Measurements from ENCODE around the gene LY6G6F. TPM values are rescaled to one million over a fixed set of nuclear protein-coding genes. Genes with fewer than 3 reads are reported as not detected.

The LY6G6F gene
- total and polyA plus RNA-seq, 10 of the 15 experiments (the other 5 are each of a cell fraction or from before 2014, with no cell fraction given): not detected

DNA sequence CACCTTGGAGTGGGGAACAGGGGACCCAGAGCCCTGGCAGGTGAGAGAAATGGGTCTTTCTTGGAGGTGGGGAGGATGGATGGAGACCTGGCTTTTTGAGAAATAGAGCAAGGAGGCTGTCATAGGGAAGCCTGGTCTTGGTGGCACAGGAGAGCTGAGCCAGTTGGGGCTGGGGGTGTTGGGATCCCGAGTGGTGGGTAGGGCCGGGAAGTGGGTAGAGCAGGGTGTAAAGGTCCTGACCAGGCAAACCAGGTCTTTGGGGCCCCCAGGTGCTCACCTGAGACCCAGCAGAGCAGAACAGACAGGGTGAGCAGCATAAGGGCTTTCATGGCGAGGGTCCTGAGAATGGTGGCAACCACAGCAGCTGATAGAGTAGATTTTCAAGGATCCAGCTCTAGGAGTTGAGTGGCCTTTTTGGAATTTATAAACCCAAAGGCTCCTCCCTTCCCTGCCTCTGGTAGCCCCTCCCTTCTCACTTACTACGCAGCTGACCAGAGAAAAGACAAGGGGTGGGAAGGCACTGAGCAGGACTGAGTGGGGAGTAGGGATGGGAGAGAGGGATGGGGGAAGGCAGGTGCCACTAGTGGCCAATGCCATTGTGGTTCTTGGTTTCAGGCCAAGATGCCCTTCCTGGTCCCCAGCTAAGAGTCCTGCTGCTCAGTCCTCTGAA, 14.8 kb downstream of the LY6G6F start, which contains the start of gene LY6G6C:
TSS of gene LY6G6C (minus strand) at position 396 of the 670 bp plus-strand sequence. CDS start at position 329, 67 bp downstream.
- TF ChIP-seq MEF2A (IDR thresholded peaks at IDR 0.05; ENCODE audit: insufficient read depth, low read depth, low read length): no peak
- TF ChIP-seq NR2C1 (IDR thresholded peaks at IDR 0.05): no peak
- TF ChIP-seq YY1 (IDR thresholded peaks at IDR 0.05; ENCODE audit: low read depth, low read length): no peak
- no peak for TF ChIP-seq ZBED1 (IDR thresholded peaks at IDR 0.05; ENCODE audit: borderline replicate concordance)
- TF ChIP-seq HDGF (IDR thresholded peaks at IDR 0.05): no peak
- no peak for TF ChIP-seq CREM (IDR thresholded peaks at IDR 0.05; ENCODE audit: low read depth)
- TF ChIP-seq, protein P1, sequence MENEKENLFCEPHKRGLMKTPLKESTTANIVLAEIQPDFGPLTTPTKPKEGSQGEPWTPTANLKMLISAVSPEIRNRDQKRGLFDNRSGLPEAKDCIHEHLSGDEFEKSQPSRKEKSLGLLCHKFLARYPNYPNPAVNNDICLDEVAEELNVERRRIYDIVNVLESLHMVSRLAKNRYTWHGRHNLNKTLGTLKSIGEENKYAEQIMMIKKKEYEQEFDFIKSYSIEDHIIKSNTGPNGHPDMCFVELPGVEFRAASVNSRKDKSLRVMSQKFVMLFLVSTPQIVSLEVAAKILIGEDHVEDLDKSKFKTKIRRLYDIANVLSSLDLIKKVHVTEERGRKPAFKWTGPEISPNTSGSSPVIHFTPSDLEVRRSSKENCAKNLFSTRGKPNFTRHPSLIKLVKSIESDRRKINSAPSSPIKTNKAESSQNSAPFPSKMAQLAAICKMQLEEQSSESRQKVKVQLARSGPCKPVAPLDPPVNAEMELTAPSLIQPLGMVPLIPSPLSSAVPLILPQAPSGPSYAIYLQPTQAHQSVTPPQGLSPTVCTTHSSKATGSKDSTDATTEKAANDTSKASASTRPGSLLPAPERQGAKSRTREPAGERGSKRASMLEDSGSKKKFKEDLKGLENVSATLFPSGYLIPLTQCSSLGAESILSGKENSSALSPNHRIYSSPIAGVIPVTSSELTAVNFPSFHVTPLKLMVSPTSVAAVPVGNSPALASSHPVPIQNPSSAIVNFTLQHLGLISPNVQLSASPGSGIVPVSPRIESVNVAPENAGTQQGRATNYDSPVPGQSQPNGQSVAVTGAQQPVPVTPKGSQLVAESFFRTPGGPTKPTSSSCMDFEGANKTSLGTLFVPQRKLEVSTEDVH (IDR thresholded peaks at IDR 0.05; ENCODE audit: low read depth, partially characterized antibody): no peak
- TF ChIP-seq EZH2 (IDR thresholded peaks at IDR 0.05; ENCODE audit: borderline replicate concordance, control insufficient read depth, low read depth, low read length): no peak
- TF ChIP-seq NFYB (IDR thresholded peaks at IDR 0.05; ENCODE audit: insufficient read depth, low read depth, low read length): no peak
- TF ChIP-seq SP1 (IDR thresholded peaks at IDR 0.05; ENCODE audit: low read depth, low read length): no peak
- TF ChIP-seq NFIC (IDR thresholded peaks at IDR 0.05; ENCODE audit: low read depth, low read length): no peak
- no peak for TF ChIP-seq EGR1 (IDR thresholded peaks at IDR 0.05; ENCODE audit: borderline replicate concordance in 1 of 2, low read depth in 2 of 2, low read length in 2 of 2)
- Histone ChIP-seq H3K27ac (ENCODE audit: control insufficient read depth, insufficient read depth) (no peak within 1 kb of the TSS), H3K9ac (ENCODE audit: control insufficient read depth, insufficient read depth, low read length) (no peak within 1 kb of the TSS), H2AFZ (ENCODE audit: control insufficient read depth, low read depth, low read length) (no peak within 1 kb of the TSS), H3K79me2 (ENCODE audit: control insufficient read depth, insufficient read depth, low read length) (no peaks in the 10 kb centered on the region), H3K36me3 (ENCODE audit: control insufficient read depth in 2 of 2, insufficient read depth in 2 of 2, low read length in 1 of 2) (no peaks in the 10 kb centered on the region), H3K4me1 (ENCODE audit: control insufficient read depth, insufficient read depth, low read length) (no peaks in the 10 kb centered on the region), H3K4me3 (no peak within 1 kb of the TSS), H3K27me3 (replicated peaks in 1 of 2; ENCODE audit: control insufficient read depth in 2 of 2, insufficient read depth in 2 of 2, low read length in 1 of 2) (no peaks in the 10 kb centered on the region; a peak in 1 of 4 replicates), H3K9me3 (replicated peaks; ENCODE audit: control insufficient read depth, insufficient read depth, low read length) (no peaks in the 10 kb centered on the region), H3K4me2 (ENCODE audit: control insufficient read depth, insufficient read depth) (no peak within 1 kb of the TSS), H4K20me1 (ENCODE audit: control insufficient read depth, insufficient read depth) (no peaks in the 10 kb centered on the region)
- no peak for FAIRE-seq
- in situ Hi-C loops (cut with MboI): no loop called here
- ChIA-PET POLR2A (interaction anchor here (1.3 kb wide), 1 partner anchor 9 kb away, joined by 3 read pairs; no protein-coding TSS in a partner anchor), RAD21 (ENCODE audit: unreplicated experiment) (interaction anchor here (1.2 kb wide), 1 partner anchor 36 kb away, joined by 3 read pairs; no protein-coding TSS in a partner anchor), CTCF (interaction anchor here (1.7 kb wide), 1 partner anchor 40 kb away, joined by 6 read pairs; no protein-coding TSS in a partner anchor), SMC1A (ENCODE audit: uncharacterized antibody, unreplicated experiment) (no interaction called here)
- WGBS (ENCODE audit: insufficient coverage, insufficient replicate concordance, low lambda C conversion rate, missing lambda C conversion rate): 25% methylated on average over 4 of the region's 4 CpGs
- intact Hi-C loops (cut with micrococcal nuclease; ENCODE audit: unreplicated experiment): no loop called here
- ATAC-seq: no peak
- no TSS peak for BruUV-seq (replicated peaks)
- no peak for DNase-seq (ENCODE audit: low read depth, low spot score)

Measured in GM12878 (cell line).